Muscle of back (tissue), 13 donors: ENCODE data around the gene RCC1. TPM values are rescaled to one million over a fixed set of nuclear protein-coding genes. Genes with fewer than 3 reads are reported as not detected.
A peak's percentile ranks its signal among the peaks of the same experiment; 100 is the strongest.
"Not testable (repeated sequence)": the region's sequence is repeated elsewhere in the genome, so short reads cannot be mapped to it uniquely, and the experiment has no call there.

Experiments
- DNase-seq, 3 donors: peaks; one replicate each; pipeline versions ENCODE4 v3.0.0 to v3.0.0-alpha.2; 2013
- long read RNA-seq, 9 donors: transcript quantifications; one replicate each; lab custom pipeline, GENCODE V29; 2026
- polyA plus RNA-seq, 10 donors: library from polyadenylated mRNA; unstranded; fragments of 120-200 nt; gene quantifications; one replicate each; pipeline ENCODE4 v1.2.1, GENCODE V29; 2013; ENCODE audit not compliant: insufficient read length in 10 of 10

Gene RCC1, protein sequence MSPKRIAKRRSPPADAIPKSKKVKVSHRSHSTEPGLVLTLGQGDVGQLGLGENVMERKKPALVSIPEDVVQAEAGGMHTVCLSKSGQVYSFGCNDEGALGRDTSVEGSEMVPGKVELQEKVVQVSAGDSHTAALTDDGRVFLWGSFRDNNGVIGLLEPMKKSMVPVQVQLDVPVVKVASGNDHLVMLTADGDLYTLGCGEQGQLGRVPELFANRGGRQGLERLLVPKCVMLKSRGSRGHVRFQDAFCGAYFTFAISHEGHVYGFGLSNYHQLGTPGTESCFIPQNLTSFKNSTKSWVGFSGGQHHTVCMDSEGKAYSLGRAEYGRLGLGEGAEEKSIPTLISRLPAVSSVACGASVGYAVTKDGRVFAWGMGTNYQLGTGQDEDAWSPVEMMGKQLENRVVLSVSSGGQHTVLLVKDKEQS
- polyA plus RNA-seq: 10 to 100 TPM; 19.5 to 33.6 (median 23.8) TPM
- long read RNA-seq, donor 1: 0 reads
- long read RNA-seq, donor 2, partial matches to known transcripts: 0 of 1 reads
- long read RNA-seq, donor 2, other reads (novel, unspliced or antisense): 0 of 1 reads
- long read RNA-seq, donor 3: 0 reads
- long read RNA-seq, donor 4: 0 reads
- long read RNA-seq, donor 5, partial matches to known transcripts: 19 of 20 reads
- long read RNA-seq, donor 5, other reads (novel, unspliced or antisense): 0 of 20 reads
- long read RNA-seq, donor 6, partial matches to known transcripts: 0 of 2 reads
- long read RNA-seq, donor 6, other reads (novel, unspliced or antisense): 0 of 2 reads
- long read RNA-seq, donor 7, partial matches to known transcripts: 8 of 9 reads
- long read RNA-seq, donor 7, other reads (novel, unspliced or antisense): 0 of 9 reads
- long read RNA-seq, donor 8, partial matches to known transcripts: 0 of 3 reads
- long read RNA-seq, donor 8, other reads (novel, unspliced or antisense): 0 of 3 reads
- long read RNA-seq, donor 9: 0 reads

DNA sequence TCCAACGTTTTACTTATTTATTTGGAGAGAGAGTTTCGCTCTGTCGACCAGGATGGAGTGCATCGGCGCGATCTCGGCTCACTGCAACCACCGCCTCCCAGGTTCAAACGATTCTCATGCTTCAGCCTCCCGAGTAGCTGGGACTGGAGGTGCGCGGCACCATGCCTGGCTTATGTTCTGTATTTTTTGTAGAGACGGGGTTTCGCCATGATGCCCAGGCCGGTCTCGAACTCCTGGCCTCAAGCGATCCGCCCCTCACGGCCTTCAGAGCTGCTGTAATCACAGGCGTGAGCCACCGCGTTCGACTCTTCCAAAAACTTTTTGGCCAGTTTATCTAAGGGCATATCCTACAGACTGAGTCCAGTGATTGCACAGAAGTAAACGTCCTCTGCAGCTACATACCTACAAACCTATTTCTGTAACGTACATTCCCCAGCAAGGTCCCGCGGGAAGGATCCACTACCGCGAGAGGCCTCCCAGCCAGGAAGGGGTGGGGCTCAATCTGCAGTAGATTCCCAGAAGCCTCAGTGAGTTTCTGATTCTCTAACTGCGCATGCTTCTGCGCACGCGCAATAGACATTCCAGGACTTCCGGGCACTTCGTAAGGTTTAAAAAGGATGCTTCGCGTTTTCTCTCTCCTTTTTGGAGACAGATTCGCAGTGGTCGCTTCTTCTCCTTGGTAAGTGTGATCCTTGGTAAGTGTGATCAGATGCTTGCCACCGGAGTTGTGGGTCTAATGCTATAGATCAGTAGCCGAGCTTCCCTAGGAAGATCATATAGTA, at the start of gene RCC1:
RCC1 (plus strand) TSS at position 638 of the 782 bp plus-strand sequence. CDS start 23,824 bp downstream, outside the sequence.
- DNase-seq: peak; percentile 99

DNA sequence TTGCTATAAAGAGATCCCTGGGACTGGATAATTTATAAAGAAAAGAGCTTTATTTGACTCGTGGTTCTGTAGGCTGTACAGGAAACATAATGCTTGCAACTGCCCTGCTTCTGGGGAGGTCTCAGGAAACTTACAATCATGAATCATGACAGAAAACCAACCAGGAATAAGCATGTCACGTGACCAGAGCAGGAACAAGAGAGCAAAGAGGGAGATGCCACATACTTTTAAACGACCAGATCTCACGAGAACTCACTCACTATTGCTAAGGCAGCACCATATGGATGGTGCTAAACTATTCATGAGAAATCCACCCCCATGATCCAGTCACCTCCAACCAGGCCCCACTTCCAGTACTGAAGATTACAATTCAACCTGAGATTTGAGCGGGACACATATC, 49.8 kb upstream of the RCC1 start:
- peak in 2 of 3 donors; percentile 35 to 48 for DNase-seq

DNA sequence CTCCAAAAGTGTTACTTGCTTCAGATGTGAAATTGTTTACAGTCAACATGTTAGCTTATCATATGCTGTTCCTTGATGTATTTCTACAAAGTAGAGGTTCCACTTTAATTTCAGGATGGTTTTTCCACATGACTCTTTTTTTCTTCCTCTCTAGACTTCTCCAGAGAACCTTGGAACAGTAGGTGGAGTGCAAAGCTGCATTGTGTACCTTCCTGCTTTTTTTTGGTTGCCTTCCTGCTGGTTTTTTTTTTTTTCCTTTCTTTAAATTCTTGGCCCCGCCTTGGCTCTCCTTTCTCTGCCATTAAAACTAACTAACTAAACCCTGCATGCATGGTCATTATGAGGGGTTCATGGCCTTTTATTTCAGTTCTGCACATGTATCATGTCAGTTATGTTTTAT, 48.2 kb upstream of the RCC1 start:
- DNase-seq: no peak

DNA sequence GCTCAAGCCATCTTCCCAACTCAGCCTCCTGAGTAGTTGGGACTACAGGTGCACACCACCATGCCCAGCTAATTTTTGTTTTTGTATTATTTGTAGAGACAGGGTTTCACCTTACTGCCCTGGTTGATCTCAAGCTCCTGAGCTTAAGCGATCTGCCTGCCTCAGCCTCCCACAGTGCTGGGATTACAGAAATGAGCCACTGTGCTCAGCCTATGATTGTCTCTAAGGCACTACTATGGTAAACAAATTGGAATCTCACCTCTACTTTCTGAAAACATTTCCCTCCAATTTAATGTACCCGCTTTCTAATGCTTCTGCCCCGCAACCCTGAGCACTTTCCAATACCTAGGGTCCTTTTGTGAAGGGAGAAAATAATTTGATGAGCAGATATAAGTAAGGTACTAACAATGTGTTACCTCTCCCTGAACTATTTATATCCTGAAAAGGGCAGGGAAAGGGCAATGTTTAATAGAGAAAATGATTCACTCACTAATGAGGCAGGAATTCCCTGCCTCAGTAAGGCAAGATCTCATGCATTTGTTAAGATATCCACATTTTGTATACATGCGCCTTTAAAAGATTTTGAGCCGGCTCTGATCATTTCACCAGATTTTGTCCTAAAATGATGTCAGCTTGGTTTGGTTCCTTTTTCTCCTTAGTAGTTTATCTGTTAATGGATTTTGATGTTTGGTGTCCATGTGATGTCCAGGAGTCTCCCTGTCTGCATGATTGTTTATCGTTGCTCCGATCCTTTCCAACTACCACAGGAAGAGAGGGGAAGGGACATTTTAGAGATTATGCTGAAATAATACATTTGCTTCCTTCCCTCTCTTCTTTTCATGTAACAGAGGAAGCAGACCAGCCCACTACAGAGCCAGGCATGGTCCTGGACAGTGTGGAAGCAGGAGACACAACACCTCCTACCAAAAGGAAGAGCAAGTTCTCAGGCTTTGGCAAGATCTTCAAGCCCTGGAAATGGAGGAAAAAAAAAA, 47.3 kb upstream of the RCC1 start:
- peak in 1 of 3 donors; percentile 7 for DNase-seq

DNA sequence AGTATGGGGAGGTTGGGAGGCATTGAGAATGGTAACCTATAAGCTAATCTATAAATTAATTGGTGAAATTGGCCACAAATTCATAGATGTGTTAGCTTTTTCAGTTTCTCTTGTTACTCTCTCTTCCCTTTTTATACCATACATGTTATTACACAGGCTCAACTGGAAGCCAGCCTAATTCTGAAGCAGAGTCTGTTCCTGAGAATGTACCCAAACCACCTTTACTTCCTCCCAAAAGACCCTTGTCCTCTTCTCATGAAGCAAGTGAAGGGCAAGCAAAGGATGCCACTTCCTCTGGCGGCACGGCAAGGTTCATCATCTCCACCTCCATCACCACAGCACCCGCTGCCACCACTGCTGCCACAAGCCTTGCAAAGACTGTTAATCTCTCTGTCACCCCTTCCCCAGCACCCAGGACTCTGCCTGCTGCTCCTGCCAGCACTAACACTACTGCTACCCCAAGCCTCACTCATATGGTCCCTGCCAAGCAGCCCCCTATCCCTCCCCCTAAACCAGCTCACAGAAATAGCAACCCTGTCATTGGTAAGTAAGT, 39.5 kb upstream of the RCC1 start:
- no peak for DNase-seq

DNA sequence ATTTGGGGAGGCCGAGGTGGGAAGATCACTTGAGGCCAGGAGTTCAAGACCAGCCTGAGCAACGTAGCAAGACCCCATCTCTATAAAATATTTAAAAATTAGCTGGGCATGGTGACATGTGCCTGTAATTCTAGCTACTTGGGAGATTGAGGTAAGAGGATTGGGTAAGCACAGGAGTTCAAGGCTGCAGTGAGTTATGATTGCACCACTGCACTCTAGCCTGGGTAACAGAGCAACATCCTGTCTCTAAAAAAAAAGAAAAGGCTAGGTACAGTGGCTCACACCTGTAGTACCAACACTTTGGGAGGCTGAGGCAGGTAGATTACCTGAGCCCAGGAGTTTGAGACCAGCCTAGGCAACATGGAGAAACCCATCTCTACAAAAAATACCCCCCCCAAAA, 35.7 kb upstream of the RCC1 start:
- no peak for DNase-seq

DNA sequence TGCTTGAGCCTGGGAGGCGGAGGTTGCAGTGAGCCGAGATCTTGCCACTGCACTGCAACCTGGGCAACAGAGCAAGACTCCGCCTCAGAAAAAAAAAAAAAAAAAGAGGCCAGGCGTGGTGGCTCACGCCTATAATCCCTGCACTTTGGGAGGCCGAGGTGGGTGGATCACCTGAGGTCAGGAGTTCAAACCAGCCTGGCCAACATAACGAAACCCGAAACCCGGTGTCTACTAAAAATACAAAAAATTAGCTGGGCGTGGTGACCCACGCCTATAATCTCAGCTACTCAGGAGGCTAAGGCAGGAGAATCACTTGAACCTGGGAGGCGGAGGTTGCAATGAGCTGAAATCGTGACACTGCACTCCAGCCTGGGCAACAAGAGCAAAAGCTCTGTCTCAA, 26.3 kb upstream of the RCC1 start:
- DNase-seq: not testable (repeated sequence)

DNA sequence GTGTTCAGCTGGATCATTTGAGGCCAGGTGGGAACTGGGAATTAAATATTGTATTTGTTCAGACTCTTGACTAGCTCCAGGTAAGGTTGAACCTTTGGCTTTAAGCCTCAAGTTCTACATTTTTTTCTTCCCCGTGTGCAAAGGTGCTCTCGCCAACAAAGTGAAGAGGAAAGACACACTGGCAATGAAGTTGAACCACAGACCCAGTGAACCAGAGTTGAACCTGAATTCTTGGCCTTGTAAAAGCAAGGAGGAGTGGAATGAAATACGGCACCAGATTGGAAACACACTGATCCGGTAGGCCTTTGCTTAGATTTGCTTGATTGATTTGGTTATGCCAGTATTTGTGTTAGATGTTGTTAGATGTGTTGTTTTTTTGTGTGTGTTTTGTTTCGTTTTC, 25.5 kb upstream of the RCC1 start:
- no peak for DNase-seq

DNA sequence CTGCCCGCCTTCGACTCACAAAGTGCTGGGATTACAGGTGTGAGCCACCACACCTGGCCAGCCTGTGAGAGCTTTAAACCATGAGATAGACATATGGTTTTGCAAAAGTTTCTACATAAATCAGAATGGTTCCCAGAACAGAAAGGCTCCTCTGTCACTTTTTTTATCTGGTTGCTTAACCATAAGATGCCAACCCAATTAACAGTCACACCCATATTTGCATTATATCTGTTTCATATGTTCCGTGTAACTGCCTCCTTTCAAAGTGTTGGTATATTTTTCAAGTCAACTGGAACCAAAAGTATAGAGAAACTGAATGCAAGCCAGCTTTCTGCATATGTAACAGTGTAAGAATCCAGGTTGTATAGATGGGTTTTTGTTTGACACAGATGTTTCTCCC, 23.7 kb upstream of the RCC1 start:
- DNase-seq: no peak

DNA sequence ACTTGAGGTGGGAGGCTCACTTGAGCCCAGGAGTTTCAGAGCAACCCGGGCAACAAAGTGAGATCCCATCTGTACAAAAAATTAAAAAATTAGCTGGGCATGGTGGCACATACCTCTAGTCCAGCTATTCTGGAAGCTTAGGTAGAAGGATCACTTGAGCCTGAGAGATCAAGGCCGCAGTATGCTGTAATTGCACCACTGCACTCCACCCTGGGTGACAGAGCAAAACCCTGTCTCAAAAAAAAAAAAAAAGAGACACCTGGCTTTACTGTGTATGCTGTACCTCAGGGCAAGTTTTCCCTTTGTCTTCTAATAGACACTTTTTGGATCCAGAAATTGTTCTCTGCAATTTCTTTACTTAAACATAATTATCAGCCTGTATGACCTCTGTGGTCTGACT, 23.1 kb upstream of the RCC1 start:
- DNase-seq: no peak

DNA sequence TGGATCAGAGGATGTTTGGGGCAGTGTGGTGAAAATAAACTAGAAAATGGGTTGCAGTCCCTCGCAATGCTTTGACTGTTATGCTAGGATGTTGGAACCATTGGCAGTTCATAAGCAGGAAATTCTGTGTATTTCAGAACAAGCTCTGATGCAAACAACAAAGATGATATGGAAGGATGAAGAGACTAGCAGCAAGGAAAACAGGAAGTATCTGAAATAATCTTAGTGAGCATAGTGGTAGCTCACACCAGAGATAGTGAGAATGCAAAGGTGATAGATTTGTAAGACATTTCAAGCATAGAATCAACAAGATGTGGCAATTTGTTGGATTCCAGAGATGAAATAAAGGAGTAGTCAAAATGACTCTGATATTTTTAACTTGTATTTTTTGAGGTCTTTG, 11.1 kb upstream of the RCC1 start:
- no peak for DNase-seq

DNA sequence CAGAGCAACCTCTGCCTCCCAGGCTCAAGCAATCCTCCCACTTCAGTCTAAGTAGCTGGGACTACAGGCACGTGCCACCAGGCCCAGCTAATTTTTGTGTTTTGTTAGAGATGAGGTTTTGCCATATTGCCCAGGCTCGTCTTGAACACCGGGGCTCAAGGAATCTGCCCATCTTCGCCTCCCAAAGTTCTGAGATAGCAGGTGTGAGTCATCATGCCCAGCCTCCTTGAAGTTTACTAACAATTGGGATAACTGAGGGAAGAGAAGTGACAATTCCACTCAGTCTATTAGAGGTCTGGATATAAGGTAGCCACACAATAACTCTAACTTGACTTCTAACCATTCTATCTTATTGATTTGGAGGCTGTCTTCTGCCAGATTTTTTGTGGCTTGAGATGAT, 6.3 kb upstream of the RCC1 start:
- DNase-seq: no peak

DNA sequence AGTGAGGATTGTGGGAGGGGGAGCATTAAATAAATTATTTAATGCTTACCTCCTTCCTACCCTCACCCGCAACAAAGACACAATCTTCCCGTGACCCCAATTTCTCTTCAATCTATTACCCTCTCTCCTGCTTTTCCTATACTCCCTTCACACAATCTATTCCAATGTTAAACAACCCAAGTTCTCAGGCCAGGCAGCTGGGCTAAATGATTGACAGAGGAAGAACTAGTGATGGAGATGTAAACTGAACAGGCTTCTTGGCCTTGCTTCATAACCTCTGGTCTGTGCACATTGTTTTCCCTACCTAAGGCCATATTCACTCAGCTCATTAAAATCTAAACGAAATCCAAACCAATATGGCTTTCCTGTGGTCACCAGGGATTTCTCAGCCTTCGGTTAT, 3.9 kb upstream of the RCC1 start:
- no peak for DNase-seq

DNA sequence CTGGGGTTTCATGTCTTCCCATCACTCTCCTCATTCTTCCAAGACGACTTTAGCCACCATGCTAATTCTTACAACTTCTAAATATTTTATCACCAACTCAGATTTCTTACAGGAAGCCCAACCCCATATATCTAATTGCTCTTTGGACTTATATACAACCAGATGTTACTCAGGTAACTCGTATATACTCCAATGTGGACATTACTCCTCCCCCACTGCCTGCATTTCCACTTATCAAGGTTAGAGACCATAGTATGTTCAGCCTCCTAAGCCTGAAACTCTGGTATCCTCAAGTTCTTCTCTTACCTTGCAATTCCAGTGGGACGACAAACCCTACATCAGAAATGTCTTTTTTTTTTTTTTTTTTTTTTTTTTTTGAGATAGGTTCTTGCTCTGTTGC, 2.7 kb upstream of the RCC1 start:
- no peak for DNase-seq

DNA sequence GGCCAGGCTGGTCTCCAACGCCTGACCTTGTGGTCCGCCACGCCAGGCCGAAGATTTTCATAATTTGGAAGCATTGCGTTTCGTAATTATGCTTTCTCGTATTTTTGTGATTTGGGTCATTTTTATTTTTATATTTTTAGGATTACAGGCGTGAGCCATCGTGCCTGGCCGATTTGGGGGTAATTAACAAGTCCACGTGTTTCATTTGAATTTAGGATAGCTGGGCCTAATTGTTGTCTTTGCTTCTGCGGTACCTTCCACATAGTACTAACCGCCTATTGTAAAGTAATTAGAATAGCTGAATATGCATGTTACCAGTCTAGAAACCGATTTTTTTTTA, 1.0 kb downstream of the RCC1 start:
- DNase-seq: no peak

DNA sequence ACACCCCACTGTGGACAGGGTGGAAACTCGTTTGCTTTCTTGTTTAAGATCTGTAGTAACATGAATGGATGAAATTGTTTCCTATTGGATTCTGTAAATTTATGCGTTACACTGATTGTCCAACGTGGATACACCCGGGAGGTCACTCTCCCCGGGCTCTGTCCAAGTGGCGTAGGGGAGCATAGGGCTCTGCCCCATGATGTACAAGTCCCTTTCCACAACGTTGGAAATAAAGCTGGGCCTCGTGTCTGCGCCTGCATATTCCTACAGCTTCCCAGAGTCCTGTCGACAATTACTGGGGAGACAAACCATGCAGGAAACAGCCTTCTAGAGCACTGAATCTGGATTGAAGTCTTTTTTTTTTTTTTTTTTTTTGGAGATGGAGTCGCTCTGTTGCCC, 1.4 kb downstream of the RCC1 start:
- DNase-seq: peak in 1 of 3 donors; percentile 27

DNA sequence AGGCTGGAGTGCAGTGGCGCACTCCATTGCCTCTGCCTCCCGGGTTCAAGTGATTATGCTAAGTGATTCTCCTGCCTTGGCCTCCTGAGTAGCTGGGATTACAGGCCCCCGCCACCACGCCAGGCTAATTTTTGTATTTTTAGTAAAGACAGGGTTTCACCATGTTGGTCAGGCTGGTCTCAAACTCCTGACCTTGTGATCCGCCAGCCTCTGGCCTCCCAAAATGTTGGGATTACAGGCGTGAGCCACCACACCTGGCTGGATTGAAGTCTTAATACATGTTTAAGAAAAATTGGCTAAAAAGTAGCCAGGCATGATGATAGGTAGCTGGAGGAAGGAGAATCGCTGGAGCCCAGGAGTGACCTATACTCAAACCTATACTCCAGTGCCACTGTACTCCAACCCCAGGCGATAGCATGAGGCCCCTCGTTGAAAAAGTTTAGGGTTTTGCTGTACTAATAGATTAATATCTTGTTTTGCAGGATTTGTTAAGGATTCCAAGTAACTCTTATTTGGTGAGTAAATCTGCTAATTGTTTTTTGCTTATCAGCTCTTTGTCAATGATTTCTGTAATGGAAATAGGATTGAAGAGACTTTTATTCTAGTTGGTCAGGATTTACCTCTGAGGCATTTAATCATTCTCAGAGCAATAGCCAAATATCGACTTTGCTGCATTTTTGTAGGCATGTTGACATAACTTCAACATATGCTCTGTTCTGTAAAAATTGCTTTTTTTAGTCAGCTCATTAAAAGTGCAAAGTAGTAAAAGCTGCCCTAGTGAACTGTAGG, 2.0 kb downstream of the RCC1 start:
- DNase-seq: no peak

DNA sequence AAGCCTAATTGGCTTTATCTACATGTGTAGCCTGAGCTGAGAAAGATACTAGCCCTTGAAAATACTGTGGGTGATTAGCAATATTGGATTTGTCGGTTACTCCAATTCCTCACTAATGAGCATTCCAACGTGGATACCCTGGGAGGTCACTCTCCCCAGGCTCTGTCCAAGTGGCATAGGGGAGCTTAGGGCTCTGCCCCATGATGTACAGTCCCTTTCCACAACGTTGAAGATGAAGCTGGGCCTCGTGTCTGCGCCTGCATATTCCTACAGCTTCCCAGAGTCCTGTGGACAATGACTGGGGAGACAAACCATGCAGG, 2.6 kb downstream of the RCC1 start:
- no peak for DNase-seq

DNA sequence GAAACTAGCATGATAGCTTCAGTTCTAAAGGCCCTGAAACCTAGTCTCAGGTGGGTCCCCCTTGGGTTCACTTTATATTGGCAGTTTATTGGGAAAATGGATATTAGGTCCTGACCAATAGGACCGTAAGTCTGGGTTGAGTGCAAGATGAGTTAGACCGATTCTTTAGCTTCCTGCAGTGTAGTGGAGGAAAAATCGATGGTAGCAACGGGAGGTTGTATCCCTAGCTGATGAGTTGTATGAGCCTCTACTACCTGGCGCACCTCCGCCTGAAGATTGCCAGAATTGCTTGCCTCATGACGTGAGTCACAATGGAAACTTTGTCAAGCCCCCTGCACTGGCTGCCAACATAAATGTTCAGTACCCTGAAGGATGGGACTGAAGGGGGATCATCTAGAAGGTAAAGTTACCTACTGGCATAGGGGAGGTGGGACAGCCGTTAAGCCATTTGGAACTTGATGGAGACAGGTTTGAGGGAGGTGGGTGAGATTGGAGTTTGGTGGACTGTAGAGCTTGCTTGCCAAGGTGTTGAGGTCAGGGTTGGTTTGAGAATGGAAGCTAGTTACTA, 3.9 kb downstream of the RCC1 start:
- DNase-seq: no peak
